GM18511 (cell line): ENCODE data around the gene POTEM.
"Not testable (repeated sequence)": the region's sequence is repeated elsewhere in the genome, so short reads cannot be mapped to it uniquely, and the experiment has no call there.

Experiments
- ATAC-seq: cut with Tn5 transposase; IDR thresholded peaks from one replicate; pipeline ENCODE4 v1.9.1; 2021; ENCODE audit warnings: mild to moderate bottlenecking, moderate library complexity; ENCODE audit not compliant: unreplicated experiment

Gene POTEM

GRCh38 chr14:18967134-18967533 lies at the start of gene POTEM:
TSS of gene POTEM (plus strand) at chr14:18967434. CDS start at chr14:18967486, 52 bp downstream.
- ATAC-seq, result not testable (repeated sequence)

DNA sequence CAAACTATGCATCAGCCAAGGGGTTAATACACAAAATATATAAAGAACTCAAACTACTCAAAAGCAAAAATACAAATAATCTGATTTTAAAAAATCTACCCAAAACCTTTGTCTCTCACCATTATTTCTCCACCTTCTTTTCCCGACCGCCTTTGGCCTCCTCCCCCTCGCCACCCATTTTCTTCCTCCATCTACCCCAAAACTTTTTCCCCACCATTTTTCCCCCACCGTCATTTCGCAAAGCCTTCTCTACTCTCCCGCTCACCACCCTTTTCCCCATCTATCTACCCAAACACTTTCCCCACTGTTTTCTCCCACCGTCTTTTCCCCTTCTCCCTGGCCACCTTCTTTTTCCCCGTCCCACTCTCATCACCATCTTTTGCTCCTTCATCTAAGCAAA lies 48.9 kb upstream of the POTEM start:
- not testable (repeated sequence) for ATAC-seq

- not testable (repeated sequence) for ATAC-seq
Observed at GRCh38 chr14:18920052-18920451, 47.2 kb upstream of the POTEM start.

GRCh38 chr14:18921055-18921701 lies 46.1 kb upstream of the POTEM start:
- ATAC-seq, result not testable (repeated sequence)

DNA sequence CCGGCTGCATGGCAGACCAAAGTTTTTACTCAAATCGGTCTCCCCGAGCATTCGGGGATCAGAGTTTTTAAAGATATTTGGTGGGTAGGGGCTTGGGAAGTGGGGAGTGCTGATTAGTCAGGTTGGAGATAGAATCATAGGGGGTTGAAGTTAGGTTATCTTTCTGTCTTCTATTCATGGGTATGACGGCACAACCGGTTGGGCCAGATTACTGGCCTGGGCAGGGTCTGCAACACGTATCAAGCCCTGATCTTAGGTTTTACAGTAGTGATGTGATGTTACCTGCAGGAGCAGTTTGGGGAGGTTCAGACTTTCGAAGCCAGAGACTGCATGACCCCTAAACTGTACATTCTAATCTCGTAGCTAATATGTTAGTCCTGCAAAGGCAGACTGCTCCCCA lies 30.4 kb upstream of the POTEM start:
- ATAC-seq, result not testable (repeated sequence)

DNA sequence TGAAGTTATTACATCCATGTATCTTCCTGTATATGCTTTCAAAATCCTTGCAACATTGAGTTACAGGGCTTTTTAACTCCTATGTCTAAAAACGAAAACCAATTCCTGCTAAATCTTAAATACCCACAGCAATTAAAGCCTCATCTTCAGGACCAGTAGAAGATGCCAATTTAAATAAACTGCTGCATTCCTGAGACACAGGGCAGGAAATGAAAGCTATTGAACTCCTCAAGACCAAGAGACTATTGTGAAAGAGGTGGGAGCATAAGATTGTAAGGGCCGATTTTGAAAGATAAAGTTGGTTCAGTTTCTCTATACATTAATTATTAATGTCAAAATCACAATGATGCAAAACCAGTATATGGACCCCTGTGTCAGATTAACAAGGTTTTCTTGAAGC lies 28.5 kb upstream of the POTEM start:
- not testable (repeated sequence) for ATAC-seq

DNA sequence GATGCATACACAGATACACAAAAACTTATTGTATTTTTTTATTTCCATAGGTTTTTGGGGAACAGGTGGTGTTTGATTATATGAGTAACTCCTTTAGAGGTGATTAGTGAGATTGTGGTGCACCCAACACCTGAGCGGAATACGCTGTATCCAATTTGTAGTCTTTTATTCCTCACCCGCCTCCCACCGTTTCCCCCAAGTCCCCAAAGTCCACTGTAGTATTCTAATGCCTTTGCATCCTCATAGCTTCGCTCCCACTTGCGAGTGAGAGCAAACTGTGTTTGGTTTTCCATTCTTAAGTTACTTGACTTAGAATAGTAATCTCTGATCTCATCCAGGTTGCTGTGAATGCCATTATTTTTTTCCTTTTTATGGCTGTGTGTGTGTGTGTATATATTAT lies 17.3 kb upstream of the POTEM start:
- not testable (repeated sequence) for ATAC-seq

- not testable (repeated sequence) for ATAC-seq
Observed at GRCh38 chr14:18953085-18953484, 14.1 kb upstream of the POTEM start.

DNA sequence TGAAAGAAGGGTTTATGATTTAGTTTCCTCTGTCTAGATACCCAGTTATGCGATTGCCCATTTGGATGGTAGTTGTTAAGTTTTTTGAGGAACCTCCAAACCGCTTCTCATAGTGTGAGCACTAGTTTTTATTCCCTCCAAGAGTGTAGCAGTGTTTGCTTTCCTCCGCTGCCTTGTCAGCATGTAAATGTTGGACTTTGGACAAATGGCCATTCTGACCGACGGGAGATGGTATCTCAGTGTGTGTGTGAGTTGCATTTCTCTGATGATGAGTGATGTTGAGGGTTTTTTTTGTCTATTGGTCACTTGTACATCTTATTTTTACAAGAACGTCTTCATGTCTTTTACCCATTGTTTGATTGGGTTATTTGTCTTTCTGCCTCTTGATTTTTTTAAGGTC lies 11.4 kb upstream of the POTEM start:
- not testable (repeated sequence) for ATAC-seq

DNA sequence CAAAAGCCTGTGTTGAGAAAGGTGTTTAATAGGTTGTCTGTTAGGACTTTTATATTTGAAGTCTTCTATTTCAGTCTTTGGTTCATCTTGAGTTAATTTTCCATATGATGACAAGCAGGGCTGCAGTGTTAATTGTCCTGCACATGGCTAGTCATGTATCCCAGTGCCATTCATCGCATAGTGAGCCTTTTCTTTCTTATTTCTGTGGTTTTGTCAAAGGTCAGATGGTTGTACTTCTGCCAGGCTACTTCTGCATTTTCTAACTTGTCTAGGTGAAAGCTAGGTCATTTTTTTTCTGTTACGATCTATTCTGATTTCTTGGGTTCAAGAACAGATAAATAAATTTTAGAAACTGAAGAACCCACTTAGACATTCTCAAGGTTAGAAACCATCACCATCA lies 5.7 kb upstream of the POTEM start:
- not testable (repeated sequence) for ATAC-seq

- ATAC-seq, result peak; percentile 83
Observed at GRCh38 chr14:18962143-18962542, 5.1 kb upstream of the POTEM start.

DNA sequence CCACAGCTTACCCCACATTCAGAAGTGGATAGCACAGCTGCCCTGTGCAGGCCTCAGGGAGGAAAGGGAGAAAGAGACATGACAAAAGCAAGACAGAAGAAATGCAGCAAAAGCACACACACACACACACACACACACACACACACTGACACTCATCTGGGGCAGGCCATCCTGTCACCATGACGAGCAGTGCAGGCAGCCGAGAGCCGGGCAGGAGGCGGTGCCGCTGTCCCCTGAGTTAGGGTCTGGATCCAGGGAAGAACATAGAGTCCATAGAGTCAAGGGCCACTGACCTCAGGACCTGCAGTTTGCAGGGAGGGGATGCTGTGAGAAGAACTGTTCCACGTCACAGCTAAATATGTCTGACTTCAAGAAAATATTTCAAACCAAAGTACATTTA lies 4.0 kb upstream of the POTEM start:
- ATAC-seq, result not testable (repeated sequence)

DNA sequence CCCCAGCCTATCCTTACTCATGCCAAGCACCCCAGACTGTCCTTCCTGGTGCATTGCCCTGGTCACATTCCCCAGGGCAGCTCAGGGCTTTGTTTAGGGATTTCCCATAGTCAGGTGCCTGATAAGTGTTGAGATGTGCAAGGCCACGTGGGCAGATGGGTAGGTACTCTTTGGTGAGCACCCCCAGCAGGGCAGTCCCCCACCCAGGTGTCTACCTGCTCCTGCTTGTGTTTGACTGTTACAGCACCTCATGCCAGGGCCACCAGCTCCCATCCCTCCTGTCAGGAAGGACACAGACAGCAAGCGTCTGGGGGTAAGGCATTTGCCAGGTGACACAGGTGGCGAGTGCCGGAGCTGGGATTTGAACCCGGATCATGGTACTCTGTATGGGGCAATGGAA lies 2.4 kb upstream of the POTEM start:
- not testable (repeated sequence) for ATAC-seq

- not testable (repeated sequence) for ATAC-seq
Observed at GRCh38 chr14:19002566-19002965, 35.3 kb downstream of the POTEM start.

- ATAC-seq, result not testable (repeated sequence)
Observed at GRCh38 chr14:19006490-19006889, 39.3 kb downstream of the POTEM start.

GRCh38 chr14:19007678-19008077 lies 40.4 kb downstream of the POTEM start:
- not testable (repeated sequence) for ATAC-seq

GRCh38 chr14:19011029-19011428 lies 43.8 kb downstream of the POTEM start:
- not testable (repeated sequence) for ATAC-seq

- ATAC-seq, result not testable (repeated sequence)
Observed at GRCh38 chr14:19011703-19012102, 44.5 kb downstream of the POTEM start.

DNA sequence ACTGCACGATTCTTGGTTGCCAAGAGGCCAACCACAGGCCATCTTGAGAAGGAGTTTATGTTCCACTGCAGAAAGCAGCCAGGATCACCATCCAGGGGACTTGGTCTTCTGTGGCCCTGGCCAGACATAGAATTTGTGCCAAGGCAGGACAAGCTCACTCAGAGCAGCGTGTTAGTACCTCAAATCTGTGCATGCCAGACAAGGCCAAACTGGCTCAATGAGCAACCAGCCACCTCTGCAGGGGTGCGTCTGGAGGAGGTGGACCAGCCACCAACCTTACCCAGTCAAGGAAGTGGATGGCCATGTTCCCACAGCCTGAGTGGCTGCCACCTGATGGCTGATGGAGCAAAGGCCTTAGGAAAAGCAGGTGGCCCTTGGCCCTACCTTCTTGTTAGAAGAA lies 48.0 kb downstream of the POTEM start:
- ATAC-seq, result not testable (repeated sequence)

DNA sequence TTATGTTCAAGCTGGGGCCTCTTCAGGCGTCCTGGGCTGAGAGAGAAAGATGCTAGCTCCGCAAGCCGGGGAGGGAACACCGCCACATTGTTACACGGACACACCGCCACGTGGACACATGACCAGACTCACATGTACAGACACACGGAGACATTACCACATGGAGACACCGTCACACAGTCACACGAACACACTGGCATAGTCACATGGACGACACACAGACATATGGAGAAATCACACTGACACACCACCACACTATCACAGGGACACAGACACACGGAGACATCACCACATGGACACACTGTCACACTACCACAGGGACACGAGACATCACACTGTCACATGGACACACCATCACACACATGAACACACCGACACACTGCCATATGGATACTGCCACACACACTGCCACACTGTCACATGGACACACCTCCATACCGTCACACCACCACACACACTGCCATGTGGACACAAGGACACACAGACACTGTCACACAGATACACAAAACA lies 57.9 kb downstream of the POTEM start:
- not testable (repeated sequence) for ATAC-seq

DNA sequence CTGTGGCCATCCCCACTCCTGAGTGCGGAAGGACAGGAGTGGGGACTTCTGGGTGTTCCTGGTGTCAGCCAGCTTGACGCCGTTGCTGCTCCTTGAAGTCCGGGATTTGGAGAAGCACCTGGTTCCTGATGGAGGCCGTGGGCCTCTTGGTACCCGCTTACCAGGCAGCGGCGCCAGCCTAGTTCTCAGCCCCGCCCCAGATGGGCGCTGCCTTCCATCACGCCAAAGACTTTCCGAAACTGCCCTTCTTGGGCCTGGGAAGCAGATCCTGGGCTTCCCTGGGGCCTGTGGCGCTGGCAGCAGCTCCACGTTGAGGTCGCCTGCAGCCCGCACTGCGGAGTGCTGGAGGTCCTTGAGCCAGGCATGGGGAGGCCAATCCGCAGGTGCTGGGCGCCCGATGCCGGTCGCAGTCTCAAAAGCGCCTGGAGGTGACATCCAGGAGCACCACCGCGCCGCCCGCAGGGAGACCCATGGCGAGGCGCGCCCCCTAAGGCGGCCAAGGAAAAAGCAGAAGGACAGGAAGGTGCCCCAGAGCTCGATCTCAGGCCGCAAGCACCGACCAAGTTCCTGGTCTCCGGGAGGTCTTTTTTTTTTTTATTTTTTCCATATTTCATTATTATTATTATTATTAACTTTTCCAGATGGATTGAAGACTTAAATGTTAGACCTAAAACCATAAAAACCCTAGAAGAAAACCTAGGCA lies 59.6 kb downstream of the POTEM start:
- not testable (repeated sequence) for ATAC-seq

- not testable (repeated sequence) for ATAC-seq
Observed at GRCh38 chr14:19027895-19028294, 60.7 kb downstream of the POTEM start.
